Measurements from ENCODE around the gene HSPB7.

HSPB7 gene

DNA sequence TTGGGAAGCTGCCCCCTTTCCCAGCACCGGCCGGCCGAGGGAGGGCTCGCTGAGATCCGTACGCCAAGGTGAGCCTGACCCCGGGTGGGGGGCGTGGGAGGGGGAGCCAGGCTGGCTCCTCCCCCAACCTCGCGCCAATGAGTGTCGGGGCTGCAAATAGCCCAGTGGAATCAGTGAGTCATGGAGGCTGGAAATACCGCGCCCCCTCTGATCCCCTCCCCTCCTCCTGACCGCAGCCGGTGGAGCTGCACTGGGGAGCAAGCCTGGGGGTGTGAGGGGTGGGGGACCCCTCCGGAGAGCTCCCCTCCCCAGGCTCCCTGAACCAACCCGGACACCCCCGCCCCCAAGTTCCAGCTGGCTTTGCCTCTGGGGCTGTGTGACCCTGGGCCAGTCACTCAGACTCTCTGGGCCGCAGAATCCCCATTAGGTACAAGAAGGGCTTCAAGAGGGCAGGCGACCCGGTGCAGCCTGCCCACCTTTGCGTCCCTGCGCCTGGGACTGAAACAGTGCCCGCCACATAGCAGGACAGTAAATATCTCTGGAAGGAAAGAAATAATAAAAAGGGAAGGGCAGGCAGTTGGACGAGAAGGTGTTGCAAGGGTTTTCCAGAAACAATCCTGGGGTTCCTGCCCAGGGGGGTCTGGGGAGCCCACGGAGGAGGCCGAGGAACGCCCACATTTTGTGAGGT, 4.5 kb downstream of the HSPB7 start:
- Histone ChIP-seq H3K27ac (ENCODE audit: low read depth, low read length) (no peak overlapping the region), H3F3A (ENCODE audit: insufficient read depth) (no peaks in the 10 kb centered on the region), H3K4me2 (ENCODE audit: low read depth, low read length, poor library complexity, severe bottlenecking) (no peak overlapping the region), H3K27me3 (ENCODE audit: low read length) (no peaks in the 10 kb centered on the region), H3K4me3 (ENCODE audit: insufficient read depth, low read length, poor library complexity, severe bottlenecking) (no peak overlapping the region), H3K9ac (ENCODE audit: low read length) (no peak overlapping the region), H3K36me3 (ENCODE audit: low read length) (no peaks in the 10 kb centered on the region), H2AFZ (ENCODE audit: low read depth, low read length, severe bottlenecking) (no peak overlapping the region), H4K20me1 (ENCODE audit: low read depth, low read length) (no peaks in the 10 kb centered on the region), H3K79me2 (ENCODE audit: insufficient read depth, low read length) (no peaks in the 10 kb centered on the region), H3K9me2 (replicated peaks; ENCODE audit: insufficient read depth, low read length) (no peaks in the 10 kb centered on the region), H3K9me3 (ENCODE audit: insufficient read depth, low read length) (no peaks in the 10 kb centered on the region)
- TF ChIP-seq EZH2phosphoT487 (conservative IDR thresholded peaks at IDR 0.05; ENCODE audit: low read length) = no peak
- no peak for TF ChIP-seq CTCF (IDR thresholded peaks at IDR 0.05; ENCODE audit: insufficient read depth, low read length, poor library complexity, severe bottlenecking)

GRCh38 chr1:16012590-16013219, 5.1 kb downstream of the HSPB7 start:
- no peaks in the 10 kb centered on the region for H3K9me3 ChIP-seq (ENCODE audit: insufficient read depth, low read length)
- no peaks in the 10 kb centered on the region for H3K9me2 ChIP-seq (replicated peaks; ENCODE audit: insufficient read depth, low read length)
- H3F3A ChIP-seq (ENCODE audit: insufficient read depth) = no peaks in the 10 kb centered on the region
- H3K4me3 ChIP-seq (ENCODE audit: insufficient read depth, low read length, poor library complexity, severe bottlenecking) = no peak overlapping the region
- H4K20me1 ChIP-seq (ENCODE audit: low read depth, low read length) = no peaks in the 10 kb centered on the region
- H2AFZ ChIP-seq (ENCODE audit: low read depth, low read length, severe bottlenecking) = no peak overlapping the region
- no peak overlapping the region for H3K9ac ChIP-seq (ENCODE audit: low read length)
- TF ChIP-seq CTCF (IDR thresholded peaks at IDR 0.05; ENCODE audit: insufficient read depth, low read length, poor library complexity, severe bottlenecking) (no peak), EZH2phosphoT487 (conservative IDR thresholded peaks at IDR 0.05; ENCODE audit: low read length) (no peak)
- H3K79me2 ChIP-seq (ENCODE audit: insufficient read depth, low read length) = no peaks in the 10 kb centered on the region
- no peak overlapping the region for H3K4me2 ChIP-seq (ENCODE audit: low read depth, low read length, poor library complexity, severe bottlenecking)
- no peak overlapping the region for H3K27ac ChIP-seq (ENCODE audit: low read depth, low read length)
- no peaks in the 10 kb centered on the region for H3K27me3 ChIP-seq (ENCODE audit: low read length)
- no peaks in the 10 kb centered on the region for H3K36me3 ChIP-seq (ENCODE audit: low read length)

DNA sequence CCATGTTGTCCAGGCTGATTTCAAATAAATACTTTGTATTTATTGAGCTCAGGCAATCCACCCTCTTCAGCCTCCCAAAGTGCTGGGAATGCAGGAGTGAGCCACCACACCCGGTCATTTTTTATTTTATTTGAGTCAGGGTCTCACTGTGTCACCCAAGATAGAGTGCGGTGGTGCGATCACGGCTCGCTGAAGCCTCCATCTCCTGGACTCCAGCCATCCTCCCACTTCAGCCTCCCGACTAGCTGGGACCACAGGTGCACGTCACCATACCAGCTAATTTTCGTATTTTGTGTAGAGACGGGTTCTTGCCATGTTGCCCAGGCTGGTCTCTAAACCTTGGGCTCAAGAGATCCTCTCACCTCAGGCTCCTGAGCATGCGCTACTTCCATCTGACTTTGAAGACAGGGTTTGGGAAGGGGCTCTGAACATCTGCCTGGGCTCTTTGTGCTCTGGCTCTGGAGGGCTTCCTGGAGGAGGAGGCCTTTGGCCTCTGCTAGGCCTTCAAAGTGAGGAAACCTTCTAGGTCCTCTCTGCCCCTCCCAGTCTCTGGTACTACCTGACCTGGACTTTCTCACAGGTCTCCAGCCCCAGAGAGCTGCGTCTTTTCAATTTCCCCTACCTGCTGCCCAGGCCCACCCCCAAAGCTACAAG, 5.8 kb downstream of the HSPB7 start:
- H3K4me2 ChIP-seq (ENCODE audit: low read depth, low read length, poor library complexity, severe bottlenecking) = no peak overlapping the region
- no peak overlapping the region for H3K9ac ChIP-seq (ENCODE audit: low read length)
- no peaks in the 10 kb centered on the region for H4K20me1 ChIP-seq (ENCODE audit: low read depth, low read length)
- no peak overlapping the region for H2AFZ ChIP-seq (ENCODE audit: low read depth, low read length, severe bottlenecking)
- H3K27me3 ChIP-seq (ENCODE audit: low read length) = no peaks in the 10 kb centered on the region
- no peaks in the 10 kb centered on the region for H3K79me2 ChIP-seq (ENCODE audit: insufficient read depth, low read length)
- H3K9me2 ChIP-seq (replicated peaks; ENCODE audit: insufficient read depth, low read length) = no peaks in the 10 kb centered on the region
- H3K27ac ChIP-seq (ENCODE audit: low read depth, low read length) = no peak overlapping the region
- H3K9me3 ChIP-seq (ENCODE audit: insufficient read depth, low read length) = no peaks in the 10 kb centered on the region
- no peak overlapping the region for H3K4me3 ChIP-seq (ENCODE audit: insufficient read depth, low read length, poor library complexity, severe bottlenecking)
- no peak for TF ChIP-seq CTCF (IDR thresholded peaks at IDR 0.05; ENCODE audit: insufficient read depth, low read length, poor library complexity, severe bottlenecking)
- TF ChIP-seq EZH2phosphoT487 (conservative IDR thresholded peaks at IDR 0.05; ENCODE audit: low read length) = no peak
- no peaks in the 10 kb centered on the region for H3K36me3 ChIP-seq (ENCODE audit: low read length)
- H3F3A ChIP-seq (ENCODE audit: insufficient read depth) = no peaks in the 10 kb centered on the region
